T-helper 2 cell treated with Interferon-gamma antibody and Interleukin-4, amounts not matched to agents 100 ng/mL and 5 ng/mL, for 36 hours (primary cell): ENCODE measurements around the gene EPHA2. TPM values are rescaled to one million over a fixed set of nuclear protein-coding genes. Genes with fewer than 3 reads are reported as not detected.
"Not testable (repeated sequence)": the region's sequence is repeated elsewhere in the genome, so short reads cannot be mapped to it uniquely, and the experiment has no call there.

Experiments used
- intact Hi-C: fragments of 100-400 bp; cut with micrococcal nuclease; formaldehyde crosslinking; loops from one replicate; pipeline ENCODE4 v1.15.1; 2023
- total RNA-seq: library from RNA; stranded (reverse); gene quantifications from 2 replicates; pipeline ENCODE4 v1.2.3, GENCODE V29; 2022

EPHA2 gene
- total RNA-seq, 1 donor from 2014 or later = not detected

- intact Hi-C loops = no loop called here
Observed at GRCh38 chr1:16168622-16169360, 12.9 kb upstream of the EPHA2 start.

GRCh38 chr1:16168144-16168495 is 12.3 kb upstream of the EPHA2 start:
- intact Hi-C loops = not testable (repeated sequence)

- intact Hi-C loops = no loop called here
Observed at GRCh38 chr1:16167331-16168143, 11.7 kb upstream of the EPHA2 start.

GRCh38 chr1:16166117-16166516 is 10.2 kb upstream of the EPHA2 start:
- intact Hi-C loops = no loop called here

GRCh38 chr1:16165548-16165947 is 9.7 kb upstream of the EPHA2 start:
- intact Hi-C loops = no loop called here

GRCh38 chr1:16165073-16165364 is 9.2 kb upstream of the EPHA2 start:
- intact Hi-C loops = no loop called here

GRCh38 chr1:16164213-16165072 is 8.6 kb upstream of the EPHA2 start:
- intact Hi-C loops = no loop called here

- intact Hi-C loops = not testable (repeated sequence)
Observed at GRCh38 chr1:16163608-16164212, 7.8 kb upstream of the EPHA2 start.

GRCh38 chr1:16162163-16162822 is 6.4 kb upstream of the EPHA2 start:
- intact Hi-C loops = no loop called here

- intact Hi-C loops = no loop called here
Observed at GRCh38 chr1:16161717-16162116, 5.8 kb upstream of the EPHA2 start.

- intact Hi-C loops = no loop called here
Observed at GRCh38 chr1:16158993-16159831, 3.3 kb upstream of the EPHA2 start.

GRCh38 chr1:16158025-16158424 is 2.2 kb upstream of the EPHA2 start:
- intact Hi-C loops = no loop called here

- intact Hi-C loops = no loop called here
Observed at GRCh38 chr1:16156848-16157495, 1.1 kb upstream of the EPHA2 start.

- intact Hi-C loops = no loop called here
Observed at GRCh38 chr1:16153999-16154673, 1.7 kb downstream of the EPHA2 start.

- intact Hi-C loops = no loop called here
Observed at GRCh38 chr1:16153096-16153998, 2.5 kb downstream of the EPHA2 start.

- intact Hi-C loops = no loop called here
Observed at GRCh38 chr1:16152481-16153087, 3.3 kb downstream of the EPHA2 start.

GRCh38 chr1:16151995-16152384 is 3.9 kb downstream of the EPHA2 start:
- intact Hi-C loops = no loop called here
